Measurements from ENCODE around the gene DVL3.
"Not testable (repeated sequence)": the region's sequence is repeated elsewhere in the genome, so short reads cannot be mapped to it uniquely, and the experiment has no call there.

Gene DVL3

DNA sequence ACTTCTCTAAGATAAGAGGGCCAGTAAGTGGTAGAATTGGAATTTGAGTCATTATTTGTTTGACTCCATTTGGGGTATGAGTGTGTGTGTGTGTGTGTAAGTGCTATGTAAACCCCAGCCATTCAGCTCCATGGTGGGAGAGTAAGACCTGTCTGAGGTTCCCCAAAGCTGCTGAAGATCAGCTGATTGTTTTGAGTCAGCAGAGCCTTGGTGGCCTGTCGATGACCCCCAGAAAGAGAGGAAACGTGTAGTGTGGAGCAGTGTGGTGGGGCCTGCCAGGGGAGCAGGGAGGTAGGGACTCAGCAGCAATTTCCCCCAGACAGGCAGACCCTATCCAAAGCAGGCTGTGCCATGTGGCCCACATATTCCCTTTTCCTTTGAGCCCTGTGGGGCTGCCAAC, 5.3 kb downstream of the DVL3 start:
- no peak overlapping the region for H3K27ac ChIP-seq (ENCODE audit: low read depth, low read length)
- peaks cover 52% of the 10 kb centered on the region for H3K79me2 ChIP-seq (ENCODE audit: control insufficient read depth, low read length)
- H3K4me1 ChIP-seq (ENCODE audit: control insufficient read depth, low read length), result peaks cover 27% of the 10 kb centered on the region

DNA sequence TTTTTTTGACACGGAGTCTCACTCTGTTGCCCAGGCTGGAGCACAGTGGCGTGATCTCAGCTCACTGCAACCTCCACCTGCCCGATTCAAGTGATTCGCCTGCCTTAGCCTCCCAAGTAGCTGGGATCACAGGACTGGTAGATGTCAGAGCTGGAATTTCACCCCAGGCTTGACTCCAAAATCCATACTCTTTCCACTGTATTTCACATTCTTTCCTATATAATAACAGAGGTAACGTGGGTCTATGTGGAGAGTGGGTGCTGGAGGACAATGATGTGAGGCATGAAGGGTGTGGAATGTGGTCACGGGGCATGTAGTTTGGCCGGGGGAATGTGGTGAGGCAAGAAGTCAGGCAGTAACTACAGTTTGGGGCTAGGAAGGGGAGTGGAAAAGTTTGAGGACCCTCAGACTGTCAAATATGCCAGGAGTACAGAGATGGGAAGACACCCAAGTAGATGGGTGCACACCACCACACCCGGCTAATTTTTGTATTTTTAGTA, 7.4 kb downstream of the DVL3 start:
- not testable (repeated sequence) for H3K27me3 ChIP-seq (ENCODE audit: control insufficient read depth, low read length); H4K20me1 ChIP-seq (ENCODE audit: control insufficient read depth, insufficient read depth, low read depth, low read length)
- H3K36me3 ChIP-seq (ENCODE audit: control insufficient read depth, low read length), result peaks cover 33% of the 10 kb centered on the region

More for the DNA sequence above, 5.3 kb downstream of the DVL3 start:
- Histone ChIP-seq H3K36me3 (ENCODE audit: control insufficient read depth, low read length) (peaks cover 26% of the 10 kb centered on the region), H3K27me3 (ENCODE audit: control insufficient read depth, low read length) (no peaks in the 10 kb centered on the region), H3K4me2 (ENCODE audit: low read length) (no peak overlapping the region), H3F3A (ENCODE audit: control insufficient read depth, insufficient read depth) (no peaks in the 10 kb centered on the region), H3K4me3 (ENCODE audit: low read length) (no peak overlapping the region), H4K20me1 (ENCODE audit: control insufficient read depth, insufficient read depth, low read depth, low read length) (0 out of 2 replicates have a peak, but pooled peaks cover 9% of the 10 kb centered on the region), H3K9me3 (ENCODE audit: control insufficient read depth, insufficient read depth, low read length) (no peaks in the 10 kb centered on the region), H3K9me2 (replicated peaks; ENCODE audit: control insufficient read depth, low read length) (no peaks in the 10 kb centered on the region)
- no peak for TF ChIP-seq EZH2phosphoT487 (IDR thresholded peaks at IDR 0.05; ENCODE audit: borderline replicate concordance, low read length)
- TF ChIP-seq, protein P1, sequence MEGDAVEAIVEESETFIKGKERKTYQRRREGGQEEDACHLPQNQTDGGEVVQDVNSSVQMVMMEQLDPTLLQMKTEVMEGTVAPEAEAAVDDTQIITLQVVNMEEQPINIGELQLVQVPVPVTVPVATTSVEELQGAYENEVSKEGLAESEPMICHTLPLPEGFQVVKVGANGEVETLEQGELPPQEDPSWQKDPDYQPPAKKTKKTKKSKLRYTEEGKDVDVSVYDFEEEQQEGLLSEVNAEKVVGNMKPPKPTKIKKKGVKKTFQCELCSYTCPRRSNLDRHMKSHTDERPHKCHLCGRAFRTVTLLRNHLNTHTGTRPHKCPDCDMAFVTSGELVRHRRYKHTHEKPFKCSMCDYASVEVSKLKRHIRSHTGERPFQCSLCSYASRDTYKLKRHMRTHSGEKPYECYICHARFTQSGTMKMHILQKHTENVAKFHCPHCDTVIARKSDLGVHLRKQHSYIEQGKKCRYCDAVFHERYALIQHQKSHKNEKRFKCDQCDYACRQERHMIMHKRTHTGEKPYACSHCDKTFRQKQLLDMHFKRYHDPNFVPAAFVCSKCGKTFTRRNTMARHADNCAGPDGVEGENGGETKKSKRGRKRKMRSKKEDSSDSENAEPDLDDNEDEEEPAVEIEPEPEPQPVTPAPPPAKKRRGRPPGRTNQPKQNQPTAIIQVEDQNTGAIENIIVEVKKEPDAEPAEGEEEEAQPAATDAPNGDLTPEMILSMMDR (IDR thresholded peaks at IDR 0.05; ENCODE audit: low read depth, low read length, poor library complexity, severe bottlenecking), result no peak

GRCh38 chr3:184164648-184165330, 9.6 kb downstream of the DVL3 start:
- peaks cover 10% of the 10 kb centered on the region for H3K79me2 ChIP-seq (ENCODE audit: control insufficient read depth, low read length)
- TF ChIP-seq EZH2phosphoT487 (IDR thresholded peaks at IDR 0.05; ENCODE audit: borderline replicate concordance, low read length), result no peak
- TF ChIP-seq, protein P1 (IDR thresholded peaks at IDR 0.05; ENCODE audit: low read depth, low read length, poor library complexity, severe bottlenecking), result no peak
- peaks cover 45% of the 10 kb centered on the region for H3K36me3 ChIP-seq (ENCODE audit: control insufficient read depth, low read length)

More for the DNA sequence above, 7.4 kb downstream of the DVL3 start:
- peaks cover 31% of the 10 kb centered on the region for H3K79me2 ChIP-seq (ENCODE audit: control insufficient read depth, low read length)
- H3K4me3 ChIP-seq (ENCODE audit: low read length); H3K4me2 ChIP-seq (ENCODE audit: low read length); H3K9me2 ChIP-seq (replicated peaks; ENCODE audit: control insufficient read depth, low read length); H3K9me3 ChIP-seq (ENCODE audit: control insufficient read depth, insufficient read depth, low read length); H3K27ac ChIP-seq (ENCODE audit: low read depth, low read length); H3F3A ChIP-seq (ENCODE audit: control insufficient read depth, insufficient read depth): not testable (repeated sequence)
- peaks cover 17% of the 10 kb centered on the region for H3K4me1 ChIP-seq (ENCODE audit: control insufficient read depth, low read length)

GRCh38 chr3:184165543-184165942, 10.4 kb downstream of the DVL3 start:
- Histone ChIP-seq H3K9me3 (ENCODE audit: control insufficient read depth, insufficient read depth, low read length) (no peaks in the 10 kb centered on the region), H3K27me3 (ENCODE audit: control insufficient read depth, low read length) (no peaks in the 10 kb centered on the region), H3K9me2 (replicated peaks; ENCODE audit: control insufficient read depth, low read length) (no peaks in the 10 kb centered on the region), H3K27ac (ENCODE audit: low read depth, low read length) (no peak overlapping the region), H3K4me3 (ENCODE audit: low read length) (no peak overlapping the region), H3K36me3 (ENCODE audit: control insufficient read depth, low read length) (peaks cover 48% of the 10 kb centered on the region), H3F3A (ENCODE audit: control insufficient read depth, insufficient read depth) (no peaks in the 10 kb centered on the region), H3K79me2 (ENCODE audit: control insufficient read depth, low read length) (peaks cover 4% of the 10 kb centered on the region), H3K4me2 (ENCODE audit: low read length) (no peak overlapping the region), H4K20me1 (ENCODE audit: control insufficient read depth, insufficient read depth, low read depth, low read length) (no peaks in the 10 kb centered on the region), H3K4me1 (ENCODE audit: control insufficient read depth, low read length) (no peaks in the 10 kb centered on the region)
- TF ChIP-seq, protein P1 (IDR thresholded peaks at IDR 0.05; ENCODE audit: low read depth, low read length, poor library complexity, severe bottlenecking), result no peak
- no peak for TF ChIP-seq EZH2phosphoT487 (IDR thresholded peaks at IDR 0.05; ENCODE audit: borderline replicate concordance, low read length)

More at GRCh38 chr3:184164648-184165330, 9.6 kb downstream of the DVL3 start:
- Histone ChIP-seq H3K4me3 (ENCODE audit: low read length) (no peak overlapping the region), H3K27me3 (ENCODE audit: control insufficient read depth, low read length) (no peaks in the 10 kb centered on the region), H3F3A (ENCODE audit: control insufficient read depth, insufficient read depth) (no peaks in the 10 kb centered on the region), H3K4me2 (ENCODE audit: low read length) (no peak overlapping the region), H4K20me1 (ENCODE audit: control insufficient read depth, insufficient read depth, low read depth, low read length) (no peaks in the 10 kb centered on the region), H3K9me2 (replicated peaks; ENCODE audit: control insufficient read depth, low read length) (no peaks in the 10 kb centered on the region), H3K27ac (ENCODE audit: low read depth, low read length) (no peak overlapping the region), H3K9me3 (ENCODE audit: control insufficient read depth, insufficient read depth, low read length) (no peaks in the 10 kb centered on the region), H3K4me1 (ENCODE audit: control insufficient read depth, low read length) (no peaks in the 10 kb centered on the region)
